HL-60 (cell line): Measurements from ENCODE around the gene TMPRSS7.

Experiments used
- GABPA ChIP-seq: IDR thresholded peaks from 2 replicates; pipeline ENCODE4 v1.6.1; 2012; ENCODE audit warnings: low read depth
- TF ChIP-seq, protein P1 (sequence below): IDR thresholded peaks from one replicate; pipeline ENCODE4 v1.5.1; 2011; ENCODE audit warnings: low read length, control low read depth, inconsistent platforms; ENCODE audit not compliant: insufficient read depth
- TF ChIP-seq, protein P2 (sequence below): IDR thresholded peaks from 2 replicates; pipeline ENCODE4 v1.6.1; 2012; ENCODE audit warnings: low read depth; ENCODE audit not compliant: insufficient replicate concordance

DNA sequence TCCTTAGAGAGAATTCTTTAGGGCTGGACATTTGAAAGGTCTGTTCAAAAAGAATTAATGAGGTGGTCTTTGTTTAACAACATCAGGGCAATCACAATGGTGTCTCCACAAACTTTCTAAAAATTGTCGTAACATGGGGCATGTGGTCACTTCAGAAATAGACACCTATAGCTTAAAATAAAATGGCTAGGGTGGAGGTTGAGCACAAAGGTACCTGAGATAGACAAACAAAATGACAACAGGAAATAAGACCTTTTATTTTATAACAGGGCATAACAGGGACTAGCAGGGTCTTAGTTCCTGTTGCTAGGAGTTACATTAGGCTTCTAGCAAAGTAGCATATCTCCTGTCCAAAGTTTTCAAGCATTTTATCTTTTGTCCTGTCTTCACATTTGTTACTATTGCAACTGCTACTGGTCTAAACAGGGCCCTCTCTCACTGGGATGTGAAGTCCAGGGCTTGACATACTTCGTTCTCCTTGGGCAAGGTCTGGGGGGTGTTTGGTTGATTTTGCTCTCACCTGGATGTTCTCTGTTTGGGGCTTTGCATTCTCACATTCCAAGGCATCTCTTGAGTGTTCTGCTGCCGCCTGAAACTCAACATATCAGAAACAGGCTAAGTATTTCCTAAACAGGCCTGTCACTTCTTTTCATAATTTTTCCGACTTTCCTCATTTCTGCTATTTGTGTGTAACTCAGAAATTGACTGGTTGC lies 95.5 kb downstream of the TMPRSS7 start:
- TF ChIP-seq, protein P1, sequence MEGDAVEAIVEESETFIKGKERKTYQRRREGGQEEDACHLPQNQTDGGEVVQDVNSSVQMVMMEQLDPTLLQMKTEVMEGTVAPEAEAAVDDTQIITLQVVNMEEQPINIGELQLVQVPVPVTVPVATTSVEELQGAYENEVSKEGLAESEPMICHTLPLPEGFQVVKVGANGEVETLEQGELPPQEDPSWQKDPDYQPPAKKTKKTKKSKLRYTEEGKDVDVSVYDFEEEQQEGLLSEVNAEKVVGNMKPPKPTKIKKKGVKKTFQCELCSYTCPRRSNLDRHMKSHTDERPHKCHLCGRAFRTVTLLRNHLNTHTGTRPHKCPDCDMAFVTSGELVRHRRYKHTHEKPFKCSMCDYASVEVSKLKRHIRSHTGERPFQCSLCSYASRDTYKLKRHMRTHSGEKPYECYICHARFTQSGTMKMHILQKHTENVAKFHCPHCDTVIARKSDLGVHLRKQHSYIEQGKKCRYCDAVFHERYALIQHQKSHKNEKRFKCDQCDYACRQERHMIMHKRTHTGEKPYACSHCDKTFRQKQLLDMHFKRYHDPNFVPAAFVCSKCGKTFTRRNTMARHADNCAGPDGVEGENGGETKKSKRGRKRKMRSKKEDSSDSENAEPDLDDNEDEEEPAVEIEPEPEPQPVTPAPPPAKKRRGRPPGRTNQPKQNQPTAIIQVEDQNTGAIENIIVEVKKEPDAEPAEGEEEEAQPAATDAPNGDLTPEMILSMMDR, result no peak
- TF ChIP-seq GABPA, result no peak
- TF ChIP-seq, protein P2, sequence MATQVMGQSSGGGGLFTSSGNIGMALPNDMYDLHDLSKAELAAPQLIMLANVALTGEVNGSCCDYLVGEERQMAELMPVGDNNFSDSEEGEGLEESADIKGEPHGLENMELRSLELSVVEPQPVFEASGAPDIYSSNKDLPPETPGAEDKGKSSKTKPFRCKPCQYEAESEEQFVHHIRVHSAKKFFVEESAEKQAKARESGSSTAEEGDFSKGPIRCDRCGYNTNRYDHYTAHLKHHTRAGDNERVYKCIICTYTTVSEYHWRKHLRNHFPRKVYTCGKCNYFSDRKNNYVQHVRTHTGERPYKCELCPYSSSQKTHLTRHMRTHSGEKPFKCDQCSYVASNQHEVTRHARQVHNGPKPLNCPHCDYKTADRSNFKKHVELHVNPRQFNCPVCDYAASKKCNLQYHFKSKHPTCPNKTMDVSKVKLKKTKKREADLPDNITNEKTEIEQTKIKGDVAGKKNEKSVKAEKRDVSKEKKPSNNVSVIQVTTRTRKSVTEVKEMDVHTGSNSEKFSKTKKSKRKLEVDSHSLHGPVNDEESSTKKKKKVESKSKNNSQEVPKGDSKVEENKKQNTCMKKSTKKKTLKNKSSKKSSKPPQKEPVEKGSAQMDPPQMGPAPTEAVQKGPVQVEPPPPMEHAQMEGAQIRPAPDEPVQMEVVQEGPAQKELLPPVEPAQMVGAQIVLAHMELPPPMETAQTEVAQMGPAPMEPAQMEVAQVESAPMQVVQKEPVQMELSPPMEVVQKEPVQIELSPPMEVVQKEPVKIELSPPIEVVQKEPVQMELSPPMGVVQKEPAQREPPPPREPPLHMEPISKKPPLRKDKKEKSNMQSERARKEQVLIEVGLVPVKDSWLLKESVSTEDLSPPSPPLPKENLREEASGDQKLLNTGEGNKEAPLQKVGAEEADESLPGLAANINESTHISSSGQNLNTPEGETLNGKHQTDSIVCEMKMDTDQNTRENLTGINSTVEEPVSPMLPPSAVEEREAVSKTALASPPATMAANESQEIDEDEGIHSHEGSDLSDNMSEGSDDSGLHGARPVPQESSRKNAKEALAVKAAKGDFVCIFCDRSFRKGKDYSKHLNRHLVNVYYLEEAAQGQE, result no peak
